ENCODE data around the gene STARD3NL.
"Not testable (repeated sequence)": the region's sequence is repeated elsewhere in the genome, so short reads cannot be mapped to it uniquely, and the experiment has no call there.

STARD3NL gene

GRCh38 chr7:38262545-38262944 is 84.5 kb downstream of the STARD3NL start:
- TF ChIP-seq, protein P1, sequence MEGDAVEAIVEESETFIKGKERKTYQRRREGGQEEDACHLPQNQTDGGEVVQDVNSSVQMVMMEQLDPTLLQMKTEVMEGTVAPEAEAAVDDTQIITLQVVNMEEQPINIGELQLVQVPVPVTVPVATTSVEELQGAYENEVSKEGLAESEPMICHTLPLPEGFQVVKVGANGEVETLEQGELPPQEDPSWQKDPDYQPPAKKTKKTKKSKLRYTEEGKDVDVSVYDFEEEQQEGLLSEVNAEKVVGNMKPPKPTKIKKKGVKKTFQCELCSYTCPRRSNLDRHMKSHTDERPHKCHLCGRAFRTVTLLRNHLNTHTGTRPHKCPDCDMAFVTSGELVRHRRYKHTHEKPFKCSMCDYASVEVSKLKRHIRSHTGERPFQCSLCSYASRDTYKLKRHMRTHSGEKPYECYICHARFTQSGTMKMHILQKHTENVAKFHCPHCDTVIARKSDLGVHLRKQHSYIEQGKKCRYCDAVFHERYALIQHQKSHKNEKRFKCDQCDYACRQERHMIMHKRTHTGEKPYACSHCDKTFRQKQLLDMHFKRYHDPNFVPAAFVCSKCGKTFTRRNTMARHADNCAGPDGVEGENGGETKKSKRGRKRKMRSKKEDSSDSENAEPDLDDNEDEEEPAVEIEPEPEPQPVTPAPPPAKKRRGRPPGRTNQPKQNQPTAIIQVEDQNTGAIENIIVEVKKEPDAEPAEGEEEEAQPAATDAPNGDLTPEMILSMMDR (IDR thresholded peaks at IDR 0.05; ENCODE audit: extremely low read depth, insufficient read depth, missing control alignments) = no peak
- DNase-seq (ENCODE audit: low spot score) = no peak
- in situ Hi-C loops (cut with MboI; ENCODE audit: low pct_unique_long_range_greater_than_20kb, low sequenced_read_pairs, unreplicated experiment) = no loop called here

DNA sequence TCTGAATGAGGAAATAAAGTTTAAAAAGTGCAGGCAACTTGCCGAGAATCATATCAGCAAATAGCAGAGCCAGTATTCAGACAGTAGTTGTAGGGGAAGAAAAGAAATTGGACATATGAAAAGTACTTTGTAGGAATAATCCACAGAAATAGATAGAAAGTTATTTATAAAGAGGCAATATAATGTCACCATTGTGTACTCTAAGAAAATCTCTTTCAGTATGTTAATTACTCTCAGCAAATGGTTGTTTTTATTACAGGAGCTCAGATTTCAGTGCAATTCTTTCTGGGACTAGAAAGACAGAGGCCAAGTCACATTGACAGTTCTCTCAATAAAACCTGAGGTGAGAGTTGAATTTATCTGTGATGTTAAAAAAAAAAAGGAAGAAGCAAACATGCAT is 85.2 kb downstream of the STARD3NL start:
- DNase-seq (ENCODE audit: low spot score); in situ Hi-C loops (cut with MboI; ENCODE audit: low pct_unique_long_range_greater_than_20kb, low sequenced_read_pairs, unreplicated experiment): not testable (repeated sequence)

- DNase-seq (ENCODE audit: low spot score); in situ Hi-C loops (cut with MboI; ENCODE audit: low pct_unique_long_range_greater_than_20kb, low sequenced_read_pairs, unreplicated experiment): not testable (repeated sequence)
Measured at GRCh38 chr7:38264602-38265001, 86.6 kb downstream of the STARD3NL start.

DNA sequence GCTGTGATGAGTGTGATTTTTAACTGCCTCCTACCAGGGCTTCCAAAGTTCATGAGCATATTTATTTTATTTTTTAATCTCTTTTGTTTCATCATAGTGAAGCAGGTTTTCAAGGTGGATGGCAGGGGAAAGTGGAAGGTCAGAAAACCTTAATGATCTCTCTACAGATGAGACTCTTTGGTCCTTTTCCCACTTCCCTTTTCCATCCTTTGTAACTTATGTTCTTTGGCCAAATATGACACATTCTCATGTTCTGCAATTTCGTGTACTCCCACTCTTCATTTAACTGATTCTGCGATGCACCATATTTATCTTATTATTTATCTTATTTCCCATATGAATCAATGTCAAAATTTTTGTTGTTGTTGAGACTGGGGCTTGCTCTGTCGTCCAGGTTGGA is 87.9 kb downstream of the STARD3NL start:
- in situ Hi-C loops (cut with MboI; ENCODE audit: low pct_unique_long_range_greater_than_20kb, low sequenced_read_pairs, unreplicated experiment); DNase-seq (ENCODE audit: low spot score): not testable (repeated sequence)

GRCh38 chr7:38269704-38270346 is 91.8 kb downstream of the STARD3NL start:
- in situ Hi-C loops (cut with MboI; ENCODE audit: low pct_unique_long_range_greater_than_20kb, low sequenced_read_pairs, unreplicated experiment); DNase-seq (ENCODE audit: low spot score): not testable (repeated sequence)

- in situ Hi-C loops (cut with MboI; ENCODE audit: low pct_unique_long_range_greater_than_20kb, low sequenced_read_pairs, unreplicated experiment); DNase-seq (ENCODE audit: low spot score): not testable (repeated sequence)
Measured at GRCh38 chr7:38270405-38270804, 92.4 kb downstream of the STARD3NL start.

DNA sequence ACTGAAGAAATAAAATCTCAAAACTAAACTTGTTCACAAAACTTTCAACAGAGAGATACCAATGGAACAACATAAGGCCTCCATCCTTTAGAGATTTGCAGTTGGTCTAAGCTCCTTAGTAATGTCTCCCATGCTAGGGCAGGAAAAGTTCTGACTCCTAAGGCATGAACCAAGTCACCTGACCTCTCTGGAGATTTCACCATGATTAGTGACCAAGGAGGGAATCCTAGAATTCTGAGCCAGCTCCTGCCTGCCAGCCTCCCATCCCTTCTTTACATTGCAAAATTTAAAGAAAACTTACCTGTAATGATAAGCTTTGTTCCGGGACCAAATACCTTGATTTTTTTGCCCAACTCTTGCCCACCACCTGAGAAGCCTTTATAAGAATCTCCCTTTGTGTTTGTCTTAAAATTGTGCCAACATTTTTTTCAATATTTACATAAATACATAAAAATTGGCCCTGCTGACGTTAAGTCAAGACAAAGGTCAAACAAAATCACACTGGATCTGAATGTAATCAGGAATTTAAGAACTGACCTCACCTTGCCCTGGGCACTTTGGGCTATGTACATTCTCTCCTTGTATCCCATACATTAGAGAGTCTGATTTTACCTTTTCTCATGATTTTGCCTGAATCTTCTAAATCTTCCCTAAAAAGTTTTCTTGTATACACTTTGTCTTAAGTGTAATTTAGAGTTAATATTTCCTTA is 95.4 kb downstream of the STARD3NL start, which contains the start of gene TARP:
TARP (minus strand) TSS at position 351 of the 710 bp plus-strand sequence.
- TF ChIP-seq, protein P1 (IDR thresholded peaks at IDR 0.05; ENCODE audit: extremely low read depth, insufficient read depth, missing control alignments) = no peak
- DNase-seq (ENCODE audit: low spot score) = no peak
- in situ Hi-C loops (cut with MboI; ENCODE audit: low pct_unique_long_range_greater_than_20kb, low sequenced_read_pairs, unreplicated experiment) = no loop called here

GRCh38 chr7:38274486-38274885 is 96.4 kb downstream of the STARD3NL start:
- in situ Hi-C loops (cut with MboI; ENCODE audit: low pct_unique_long_range_greater_than_20kb, low sequenced_read_pairs, unreplicated experiment) = no loop called here
- DNase-seq (ENCODE audit: low spot score) = no peak
- TF ChIP-seq, protein P1 (IDR thresholded peaks at IDR 0.05; ENCODE audit: extremely low read depth, insufficient read depth, missing control alignments) = no peak

DNA sequence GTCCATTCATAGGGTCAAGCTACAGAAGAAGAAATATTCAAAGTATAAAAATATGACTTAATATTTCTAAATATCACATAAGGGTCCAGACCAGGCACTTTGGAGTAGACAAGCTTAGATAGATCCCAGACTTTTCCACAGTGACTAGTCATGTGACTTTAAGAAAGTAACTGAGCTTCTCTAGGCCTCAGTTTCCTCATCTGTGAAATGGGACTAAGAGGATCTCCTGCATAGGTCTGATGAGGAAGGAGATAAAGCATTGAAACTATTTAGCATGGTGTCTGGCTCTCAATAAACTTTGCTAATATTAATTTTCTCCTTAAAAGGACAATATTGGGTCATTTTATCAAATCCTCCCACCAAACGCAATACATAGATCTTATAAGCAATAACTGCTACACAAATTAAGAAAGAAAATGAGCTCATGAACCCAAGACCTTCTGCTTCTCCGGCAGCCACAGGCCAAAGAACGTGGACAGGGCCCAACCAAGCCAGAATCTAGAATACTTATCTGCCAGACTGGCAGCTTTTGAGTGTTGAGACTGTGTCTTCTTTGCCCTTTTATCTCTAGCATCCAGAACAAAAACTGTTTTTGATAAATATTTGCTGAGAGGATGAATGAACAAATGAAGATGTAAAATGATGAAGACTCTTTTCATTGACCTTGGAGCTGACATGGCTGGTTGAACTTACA is 97.0 kb downstream of the STARD3NL start:
- no peak for DNase-seq (ENCODE audit: low spot score)
- in situ Hi-C loops (cut with MboI; ENCODE audit: low pct_unique_long_range_greater_than_20kb, low sequenced_read_pairs, unreplicated experiment) = no loop called here
- TF ChIP-seq, protein P1 (IDR thresholded peaks at IDR 0.05; ENCODE audit: extremely low read depth, insufficient read depth, missing control alignments) = no peak
